ENCODE data around the gene IGFL2. TPM values are rescaled to one million over a fixed set of nuclear protein-coding genes. Genes with fewer than 3 reads are reported as not detected.

Gene IGFL2
- total RNA-seq, 4 donors from 2014 or later: not detected

DNA sequence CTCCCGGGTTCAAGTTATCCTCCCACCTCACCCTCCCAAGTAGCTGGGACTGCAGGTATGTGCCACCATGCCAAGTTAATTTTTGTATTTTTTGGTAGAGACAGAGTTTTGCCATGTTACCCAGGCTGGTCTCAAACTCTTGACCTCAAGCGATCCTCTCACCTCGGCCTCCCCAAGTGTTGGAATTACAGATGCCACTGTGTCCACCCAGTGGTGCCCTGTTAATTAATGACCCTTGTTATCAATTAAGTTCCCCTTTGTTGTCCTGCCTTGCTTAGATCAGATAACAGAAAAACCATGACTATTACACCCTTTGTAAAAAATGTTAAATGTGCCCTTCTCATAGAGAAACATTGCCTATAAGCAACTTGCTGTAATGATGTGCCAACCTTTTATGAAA lies 47.1 kb downstream of the IGFL2 start:
- TF ChIP-seq, protein P1, sequence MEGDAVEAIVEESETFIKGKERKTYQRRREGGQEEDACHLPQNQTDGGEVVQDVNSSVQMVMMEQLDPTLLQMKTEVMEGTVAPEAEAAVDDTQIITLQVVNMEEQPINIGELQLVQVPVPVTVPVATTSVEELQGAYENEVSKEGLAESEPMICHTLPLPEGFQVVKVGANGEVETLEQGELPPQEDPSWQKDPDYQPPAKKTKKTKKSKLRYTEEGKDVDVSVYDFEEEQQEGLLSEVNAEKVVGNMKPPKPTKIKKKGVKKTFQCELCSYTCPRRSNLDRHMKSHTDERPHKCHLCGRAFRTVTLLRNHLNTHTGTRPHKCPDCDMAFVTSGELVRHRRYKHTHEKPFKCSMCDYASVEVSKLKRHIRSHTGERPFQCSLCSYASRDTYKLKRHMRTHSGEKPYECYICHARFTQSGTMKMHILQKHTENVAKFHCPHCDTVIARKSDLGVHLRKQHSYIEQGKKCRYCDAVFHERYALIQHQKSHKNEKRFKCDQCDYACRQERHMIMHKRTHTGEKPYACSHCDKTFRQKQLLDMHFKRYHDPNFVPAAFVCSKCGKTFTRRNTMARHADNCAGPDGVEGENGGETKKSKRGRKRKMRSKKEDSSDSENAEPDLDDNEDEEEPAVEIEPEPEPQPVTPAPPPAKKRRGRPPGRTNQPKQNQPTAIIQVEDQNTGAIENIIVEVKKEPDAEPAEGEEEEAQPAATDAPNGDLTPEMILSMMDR (IDR thresholded peaks at IDR 0.05; ENCODE audit: low read depth): no peak

- TF ChIP-seq, protein P1 (IDR thresholded peaks at IDR 0.05; ENCODE audit: low read depth): no peak
These were observed 48.5 kb downstream of the IGFL2 start for GRCh38 chr19:46196410-46197124.

DNA sequence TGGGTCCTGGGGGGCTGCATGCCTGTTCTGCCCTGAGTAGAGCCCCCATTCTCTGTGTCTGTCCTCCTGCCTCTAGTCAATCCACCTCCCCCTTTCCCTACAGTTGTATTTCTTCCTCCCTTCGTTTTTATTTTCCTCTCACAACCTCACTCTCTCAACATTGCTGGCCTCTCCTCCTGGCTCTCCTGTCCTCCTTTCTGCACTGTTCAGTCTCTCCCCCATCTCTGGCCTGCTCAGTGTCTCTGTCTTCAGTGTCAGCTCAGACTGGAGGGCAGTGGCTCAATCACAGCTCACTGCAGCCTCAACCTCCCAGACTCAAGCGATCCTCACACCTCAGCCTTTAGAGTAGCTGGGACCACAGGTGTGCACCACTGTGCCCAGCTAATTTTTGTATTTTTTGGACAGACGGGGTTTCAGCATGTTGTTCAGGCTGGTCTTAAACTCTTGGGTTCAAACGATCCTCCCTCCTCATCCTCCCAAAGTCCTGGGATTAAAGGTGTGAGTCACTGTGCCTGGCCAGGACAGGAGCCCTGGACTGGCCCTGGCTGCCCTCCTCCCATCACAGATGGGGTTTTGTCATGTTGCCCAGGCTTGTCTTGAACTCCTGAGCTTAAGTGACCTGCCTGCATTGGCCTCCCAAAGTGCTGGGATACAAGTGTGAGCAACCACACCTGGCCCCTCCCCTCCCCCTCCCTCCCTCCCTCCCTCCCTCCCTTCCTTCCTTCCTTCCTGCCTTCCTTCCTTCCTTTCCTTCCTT lies 49.5 kb downstream of the IGFL2 start:
- TF ChIP-seq, protein P1 (IDR thresholded peaks at IDR 0.05; ENCODE audit: low read depth): no peak

DNA sequence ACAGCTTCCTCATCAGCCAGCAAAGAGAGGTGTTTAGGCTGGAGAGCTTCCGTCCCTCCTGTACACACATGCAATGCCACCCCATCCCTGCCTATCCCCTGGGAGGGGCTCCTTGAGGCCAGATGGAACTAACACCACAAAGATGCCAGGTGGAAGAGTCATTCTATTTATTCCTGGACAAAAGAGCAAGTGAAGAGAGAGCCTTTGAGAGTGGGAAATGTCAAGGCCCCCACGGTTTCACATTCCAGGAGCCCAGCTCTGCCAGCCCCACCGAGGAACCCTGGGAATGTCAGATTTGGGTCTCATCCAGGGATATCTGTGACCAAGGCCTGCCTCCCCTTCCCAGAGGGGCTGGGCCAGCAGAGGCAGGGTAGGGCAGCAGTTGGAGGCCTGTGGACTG lies 50.7 kb downstream of the IGFL2 start:
- TF ChIP-seq, protein P1 (IDR thresholded peaks at IDR 0.05; ENCODE audit: low read depth): no peak

GRCh38 chr19:46201454-46202310 lies 53.6 kb downstream of the IGFL2 start:
- TF ChIP-seq, protein P1 (IDR thresholded peaks at IDR 0.05; ENCODE audit: low read depth): no peak

GRCh38 chr19:46202426-46202825 lies 54.4 kb downstream of the IGFL2 start:
- TF ChIP-seq, protein P1 (IDR thresholded peaks at IDR 0.05; ENCODE audit: low read depth): no peak

Data from subcutaneous adipose tissue (tissue), 4 donors.